GM18498 (cell line): ENCODE measurements around the gene RNU7-1.

Source experiments
- ATAC-seq: cut with Tn5 transposase; IDR thresholded peaks from one replicate; pipeline ENCODE4 v1.9.1; 2021; ENCODE audit warnings: mild to moderate bottlenecking, moderate library complexity; ENCODE audit not compliant: unreplicated experiment

The RNU7-1 gene

DNA sequence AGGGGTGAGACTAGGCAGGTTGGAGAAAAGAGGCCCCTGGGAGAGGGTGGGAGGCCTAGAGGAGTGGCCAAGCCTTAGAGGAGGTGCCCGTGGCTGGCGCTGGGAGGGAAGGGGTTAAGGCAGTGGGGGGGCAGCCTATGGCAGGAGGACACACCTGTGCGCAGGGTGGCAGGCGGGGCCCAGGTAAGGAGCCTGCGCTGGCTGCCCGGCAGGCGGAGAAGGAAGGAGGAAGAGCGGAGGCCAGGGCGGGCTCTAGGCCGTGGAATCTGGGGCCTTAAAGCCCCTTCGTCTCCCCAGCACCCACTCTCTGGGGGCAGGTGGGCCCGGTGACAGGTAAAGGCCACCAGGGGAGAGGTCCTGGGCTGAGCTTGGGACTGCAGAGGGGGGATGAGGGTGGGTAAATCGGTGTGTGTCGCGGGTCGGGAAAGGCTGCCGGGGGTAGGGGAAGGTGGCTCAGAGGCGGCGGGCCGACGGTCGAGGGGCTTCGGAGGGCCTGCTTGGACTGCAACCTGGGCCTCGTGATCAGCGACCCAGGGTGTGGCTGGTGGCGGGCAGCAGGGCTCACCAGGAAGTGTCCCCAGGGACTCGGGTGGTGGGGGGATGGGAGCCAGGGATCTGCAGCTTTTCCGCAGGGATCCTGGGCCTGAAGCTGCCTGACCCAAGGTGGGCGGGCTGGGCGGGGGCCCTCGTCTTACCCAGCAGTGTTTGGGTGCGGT is 19.6 kb downstream of the RNU7-1 start:
- ATAC-seq, result no peak

DNA sequence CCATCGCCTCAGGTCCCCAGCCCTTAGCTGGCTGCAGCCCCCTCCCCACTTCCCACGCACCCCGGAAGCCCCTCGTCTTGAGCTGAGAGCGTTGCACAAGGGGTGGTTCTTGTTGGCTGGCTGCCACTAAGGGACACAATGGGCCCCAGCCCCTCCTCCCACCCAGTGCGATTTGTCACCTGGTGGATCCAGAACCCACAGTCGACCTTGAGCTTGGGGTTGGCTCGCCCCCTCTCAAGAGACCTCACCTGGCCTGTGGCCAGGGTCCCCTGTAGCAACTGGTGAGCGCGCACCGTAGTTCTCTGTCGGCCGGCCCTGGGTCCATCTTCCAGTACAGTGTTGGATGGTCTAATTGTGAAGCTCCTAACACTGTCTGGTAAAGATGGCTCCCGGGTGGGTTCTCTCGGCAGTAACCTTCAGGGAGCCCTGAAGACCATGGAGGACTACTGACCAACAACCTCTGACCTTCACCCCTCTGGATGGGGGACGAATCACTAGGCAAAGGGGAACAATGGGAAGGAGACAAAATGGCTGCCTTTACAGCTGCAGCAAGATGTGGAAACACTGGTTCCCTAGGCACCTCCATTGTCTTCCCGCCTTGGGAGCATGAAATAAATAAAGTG is 20.3 kb downstream of the RNU7-1 start:
- ATAC-seq, result no peak

DNA sequence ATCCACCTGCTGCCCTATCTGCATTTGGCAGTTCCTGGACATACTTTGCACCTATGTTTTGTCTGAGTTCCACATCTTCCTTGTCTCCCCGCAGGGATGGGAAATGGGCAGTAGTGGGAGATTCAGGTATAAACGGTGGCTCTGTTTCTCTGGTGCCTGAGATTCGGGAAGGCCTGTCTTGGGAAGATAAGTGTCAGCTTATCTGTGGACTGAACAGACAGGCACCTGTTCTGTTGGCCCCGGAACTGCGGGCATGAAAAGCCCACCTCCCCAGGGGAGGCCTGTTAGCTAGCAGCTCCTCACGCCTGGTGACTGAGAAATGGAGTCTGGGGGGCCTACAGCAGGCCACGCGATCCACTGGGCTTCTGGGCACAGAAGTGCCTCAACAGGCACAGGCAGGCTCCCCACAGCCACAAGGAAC is 21.0 kb downstream of the RNU7-1 start:
- no peak for ATAC-seq

DNA sequence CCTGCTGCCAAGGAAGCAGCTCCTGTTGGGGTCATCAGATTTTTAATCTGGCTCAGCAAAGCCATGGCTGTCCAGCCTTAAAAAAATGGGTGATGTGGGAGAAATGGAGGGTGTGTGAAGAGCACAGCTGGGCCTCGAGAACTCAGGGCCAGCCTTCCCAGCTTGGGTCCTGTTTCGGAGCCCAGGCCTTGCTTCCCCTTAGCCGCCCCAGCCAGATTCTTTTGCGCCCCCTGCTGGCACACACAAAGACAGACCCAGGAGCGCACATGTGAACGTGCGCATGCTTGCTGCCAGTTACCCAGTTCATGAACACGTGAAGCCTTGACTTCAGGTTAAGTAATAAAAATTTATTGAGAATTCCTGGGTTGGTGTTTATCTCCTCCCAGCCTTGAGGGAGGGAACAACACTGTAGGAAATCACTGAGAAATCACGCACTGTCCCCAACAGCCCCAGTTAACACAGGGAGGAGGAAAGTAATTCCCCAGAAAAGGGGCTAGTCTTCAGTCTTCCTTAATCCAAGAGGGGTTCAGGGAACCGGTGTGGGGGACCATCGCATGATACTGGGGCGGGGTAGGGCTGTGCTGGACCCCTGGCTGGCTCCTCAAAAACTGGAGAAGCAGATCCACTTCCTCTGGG is 21.5 kb downstream of the RNU7-1 start:
- ATAC-seq, result peak; percentile 44

DNA sequence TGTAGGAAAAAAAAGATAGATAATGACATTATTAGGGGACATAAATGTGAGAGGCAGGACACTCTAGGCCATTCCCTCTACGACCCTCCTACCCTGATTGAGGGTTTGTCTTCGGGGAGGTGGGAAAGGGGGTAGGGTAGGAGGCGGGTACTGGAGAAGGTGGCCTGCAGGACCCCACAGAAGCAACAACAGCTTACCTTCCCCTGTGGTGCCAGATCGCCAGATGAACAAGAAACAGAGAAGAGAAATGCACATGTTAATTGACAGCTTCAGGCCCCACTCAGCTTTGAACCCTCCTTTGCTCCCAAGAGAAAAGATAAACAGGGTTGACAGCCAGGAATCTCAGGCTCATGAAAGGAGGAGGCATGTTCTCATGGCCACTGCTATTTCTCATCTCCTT is 22.1 kb downstream of the RNU7-1 start:
- no peak for ATAC-seq

DNA sequence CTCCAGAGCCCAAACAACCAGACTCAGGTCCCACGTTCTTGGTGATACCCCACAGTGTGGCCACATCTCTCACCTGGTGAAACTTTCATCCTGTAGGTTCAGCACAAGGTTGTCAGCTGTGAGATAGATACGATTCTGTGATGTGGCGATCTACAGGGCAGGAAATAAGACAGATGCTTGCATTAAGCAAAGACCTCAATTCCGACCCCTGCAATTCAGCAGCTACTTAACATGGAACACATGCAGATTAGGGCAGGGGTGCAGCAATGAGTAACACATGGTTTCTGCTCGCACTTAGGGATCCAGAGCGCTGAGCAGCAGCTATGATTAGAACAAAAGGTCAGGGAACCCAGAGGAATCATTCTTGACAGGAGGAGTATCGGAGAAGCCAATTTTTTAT is 22.7 kb downstream of the RNU7-1 start:
- no peak for ATAC-seq

DNA sequence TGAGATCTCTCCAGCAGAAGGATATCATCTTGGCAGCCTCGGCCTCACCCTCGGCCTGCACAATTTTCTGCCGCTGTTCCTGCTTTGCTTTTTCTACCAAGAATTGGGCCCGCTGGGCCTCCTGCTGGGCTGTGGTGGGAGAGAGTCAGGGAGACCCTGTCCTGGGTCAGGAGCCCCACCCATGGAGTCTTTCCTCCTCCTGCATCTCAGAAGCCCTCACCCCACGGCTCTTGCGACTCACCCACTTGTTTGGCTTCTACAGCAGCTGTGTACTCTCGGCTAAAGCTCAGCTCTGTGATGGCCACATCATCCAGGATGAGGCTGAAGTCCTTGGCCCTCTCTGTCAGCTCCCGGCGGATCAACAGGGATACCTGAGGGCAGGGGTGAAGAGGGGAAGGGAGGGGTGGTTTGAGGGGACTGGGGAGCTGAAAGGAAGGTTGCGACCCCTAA is 24.1 kb downstream of the RNU7-1 start:
- ATAC-seq, result no peak

DNA sequence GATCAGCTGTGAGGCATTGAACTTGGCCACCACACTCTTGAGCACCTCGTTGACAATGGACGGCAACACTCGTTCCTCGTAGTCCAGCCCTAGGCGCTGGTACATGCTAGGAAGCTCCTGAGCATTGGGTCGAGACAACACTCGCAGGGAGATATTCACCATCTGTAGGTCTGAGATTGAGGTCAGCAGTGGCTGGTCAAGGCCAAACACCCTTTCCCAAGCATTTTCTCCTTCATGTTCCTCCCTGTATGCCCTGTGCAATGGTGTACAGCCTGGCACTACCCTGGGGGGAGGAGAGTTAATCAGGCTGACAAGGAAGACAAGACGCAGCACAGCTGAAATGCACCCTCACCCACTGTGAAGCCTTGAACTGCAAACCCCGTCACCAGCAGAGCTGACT is 24.8 kb downstream of the RNU7-1 start:
- no peak for ATAC-seq

DNA sequence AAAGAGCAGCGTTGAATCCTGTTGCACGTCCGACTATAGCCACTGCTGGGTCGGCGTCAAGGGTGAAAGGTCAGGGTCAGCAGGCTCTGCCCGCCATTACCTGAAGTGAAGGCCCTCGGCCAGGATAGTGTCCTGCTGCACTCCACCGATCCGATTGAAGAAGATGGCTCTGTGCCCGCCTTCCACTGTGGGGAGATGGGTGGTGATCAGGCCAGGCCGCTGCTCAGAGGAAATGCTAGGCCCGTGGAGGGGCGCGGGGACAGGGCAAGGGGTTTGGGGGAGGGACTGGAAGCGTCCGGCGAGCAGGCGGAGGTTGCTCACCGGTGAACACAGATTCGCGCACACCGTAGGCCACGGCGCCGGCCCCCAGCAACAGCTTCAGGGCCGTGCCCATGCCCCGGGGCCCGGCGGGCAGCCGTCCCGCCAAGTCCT is 26.5 kb downstream of the RNU7-1 start:
- ATAC-seq, result no peak

DNA sequence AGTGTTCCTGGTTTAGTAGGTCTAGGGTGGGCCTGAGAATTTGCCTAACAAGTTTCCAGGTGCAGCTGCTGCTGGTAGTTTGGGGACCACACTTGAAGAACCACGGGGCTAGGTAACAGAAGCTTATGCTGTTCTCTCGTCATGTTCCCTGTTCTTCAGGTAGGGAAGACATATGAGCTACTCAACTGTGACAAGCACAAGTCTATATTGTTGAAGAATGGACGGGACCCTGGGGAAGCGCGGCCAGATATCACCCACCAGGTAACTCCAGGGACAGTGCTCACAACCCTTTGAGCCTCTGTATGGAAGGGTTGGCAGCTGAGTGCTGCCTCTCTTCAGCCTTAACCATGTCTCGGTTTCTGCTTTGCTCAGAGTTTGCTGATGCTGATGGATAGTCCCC is 30.6 kb downstream of the RNU7-1 start:
- no peak for ATAC-seq

DNA sequence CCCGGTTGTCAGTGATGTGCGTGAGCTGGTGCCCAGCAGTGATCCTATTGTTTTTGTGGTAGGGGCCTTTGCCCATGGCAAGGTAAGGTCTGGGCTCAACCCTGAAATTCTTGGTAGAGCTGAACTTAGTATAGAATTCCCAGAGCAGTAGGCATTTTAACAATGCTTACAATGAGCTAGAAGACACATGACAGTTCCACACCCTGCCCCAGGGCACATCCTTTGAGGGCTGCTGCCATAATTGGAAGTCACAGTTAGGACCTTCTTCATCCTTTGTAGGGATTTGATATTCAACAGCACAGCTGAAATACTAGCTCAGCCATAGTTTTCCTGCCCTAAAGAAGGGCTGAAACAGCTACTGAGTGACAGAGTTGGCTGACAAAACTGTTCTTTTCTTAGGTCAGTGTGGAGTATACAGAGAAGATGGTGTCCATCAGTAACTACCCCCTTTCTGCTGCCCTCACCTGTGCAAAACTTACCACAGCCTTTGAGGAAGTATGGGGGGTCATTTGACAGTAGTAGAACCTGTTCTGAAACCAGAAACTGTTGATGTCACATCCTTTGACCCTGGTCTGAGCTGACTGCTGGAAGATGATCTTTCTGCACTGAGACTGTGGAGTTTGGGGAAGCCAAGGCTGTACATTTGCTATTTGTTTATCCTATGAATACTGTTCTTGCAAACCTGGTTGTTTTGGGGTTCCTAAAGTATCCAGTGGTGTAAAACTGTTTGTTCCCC is 31.8 kb downstream of the RNU7-1 start:
- no peak for ATAC-seq

DNA sequence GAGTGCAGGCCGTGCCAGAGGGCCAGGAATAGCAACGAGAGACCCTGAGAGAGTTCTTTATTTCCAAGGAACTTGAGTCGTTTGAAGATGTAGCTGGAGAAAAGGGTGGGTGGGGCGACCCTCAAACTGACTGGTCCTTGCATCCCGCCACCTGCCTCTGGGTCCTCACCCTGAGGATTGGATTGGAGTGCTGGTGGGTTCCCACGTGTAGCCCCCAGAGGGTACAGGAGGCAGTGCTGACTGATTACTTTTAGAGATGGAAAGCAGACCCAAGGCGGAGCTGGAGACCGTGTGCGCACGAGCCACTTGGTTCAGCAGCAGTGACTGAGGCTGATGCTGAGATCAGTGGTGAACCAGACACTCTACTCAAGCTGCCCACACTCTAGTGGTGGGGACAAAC is 34.0 kb downstream of the RNU7-1 start:
- ATAC-seq, result no peak

DNA sequence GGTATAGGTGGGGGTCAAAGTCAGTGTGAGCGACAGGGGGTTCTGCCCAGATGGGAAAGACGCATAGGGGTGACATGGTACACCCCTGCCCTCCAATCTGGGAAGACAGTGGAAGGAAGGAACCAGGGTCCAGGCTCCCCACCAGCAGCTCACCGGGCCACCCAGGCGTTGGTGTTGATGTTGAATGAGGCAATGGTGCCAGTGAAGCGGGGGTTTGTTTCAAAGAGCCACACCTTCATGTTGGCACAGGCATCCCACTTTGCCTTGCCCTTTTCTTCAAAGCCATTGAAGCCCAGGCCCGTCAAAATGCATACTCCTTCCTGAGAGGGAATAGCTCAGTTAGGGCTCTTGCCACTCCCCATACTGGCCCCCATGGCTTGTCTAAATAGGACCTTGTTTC is 34.6 kb downstream of the RNU7-1 start:
- ATAC-seq, result no peak

DNA sequence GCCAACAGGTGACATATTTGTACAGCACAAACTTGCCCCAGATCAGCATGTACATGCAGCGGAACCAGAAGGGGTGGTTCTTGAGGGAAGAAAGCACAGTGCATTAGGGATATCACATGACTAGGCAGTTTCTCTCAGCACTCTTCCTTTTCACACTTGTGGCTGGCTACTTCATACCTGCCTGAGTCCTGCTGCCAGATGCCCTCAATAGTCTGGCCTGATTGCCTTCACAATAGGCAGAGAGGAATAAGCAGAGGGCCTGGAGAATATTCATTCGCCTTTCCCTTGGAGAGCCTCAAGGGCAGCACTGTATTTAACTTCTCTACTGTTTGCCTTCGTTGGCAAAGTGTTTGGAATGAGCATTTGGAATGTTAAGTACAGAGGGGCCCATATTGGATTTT is 35.0 kb downstream of the RNU7-1 start:
- no peak for ATAC-seq

DNA sequence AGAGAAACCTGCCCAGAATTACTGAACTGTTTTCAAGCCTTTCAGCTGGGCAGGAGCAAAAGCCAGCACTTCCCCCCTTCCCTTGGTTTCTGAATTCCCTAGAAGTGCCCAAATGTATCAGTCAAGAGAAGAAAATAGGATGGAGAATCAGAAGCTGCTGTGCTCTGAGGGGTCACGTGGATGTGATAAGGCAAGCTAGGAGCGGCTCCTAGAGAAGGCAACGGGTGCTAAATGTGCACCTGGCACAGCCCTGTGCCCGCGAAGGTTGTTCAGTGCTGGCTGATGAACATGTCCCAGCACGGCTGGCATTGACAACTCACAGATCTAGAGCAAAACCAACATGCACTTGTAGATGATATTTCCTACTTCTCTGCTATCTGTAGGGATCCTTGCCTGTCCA is 35.4 kb downstream of the RNU7-1 start:
- no peak for ATAC-seq

DNA sequence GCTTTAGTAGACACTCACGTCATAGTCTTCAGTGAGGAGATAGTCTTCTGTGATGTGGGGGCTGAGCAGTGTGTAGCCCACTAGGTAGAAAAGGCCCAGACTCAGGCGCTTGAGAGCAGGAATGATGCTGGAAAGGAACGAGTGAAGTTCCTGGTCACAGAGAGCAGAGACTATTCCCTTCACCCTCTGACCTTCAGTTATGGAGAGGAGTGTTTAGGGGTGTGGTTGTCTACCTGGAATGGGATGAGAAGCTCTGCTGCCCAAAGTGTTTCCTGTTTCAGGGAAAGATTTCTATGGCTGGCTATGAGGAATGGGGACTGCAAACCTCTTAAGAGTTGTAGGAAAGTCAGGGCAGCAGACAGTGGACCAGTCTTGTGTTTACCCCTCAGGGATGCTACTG is 35.8 kb downstream of the RNU7-1 start:
- ATAC-seq, result no peak

DNA sequence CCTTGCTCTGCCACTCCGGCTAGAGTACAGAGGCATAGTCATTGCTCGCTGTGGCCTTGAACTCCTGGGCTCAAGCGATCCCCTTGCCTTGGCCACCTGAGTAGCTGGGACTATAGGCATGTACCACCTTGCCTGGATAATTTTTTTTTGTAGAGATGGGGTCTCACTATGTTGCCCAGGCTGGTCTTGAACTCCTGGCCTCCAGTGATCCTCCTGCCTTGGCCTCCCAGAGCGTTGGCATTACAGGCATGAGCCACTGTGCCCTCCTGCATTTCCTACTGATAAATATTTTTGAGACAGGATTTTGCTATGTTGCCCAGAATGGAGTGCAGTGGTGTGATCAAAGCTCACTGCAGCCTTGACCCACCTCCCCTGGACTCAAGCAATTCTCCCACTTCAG is 36.5 kb downstream of the RNU7-1 start:
- no peak for ATAC-seq

DNA sequence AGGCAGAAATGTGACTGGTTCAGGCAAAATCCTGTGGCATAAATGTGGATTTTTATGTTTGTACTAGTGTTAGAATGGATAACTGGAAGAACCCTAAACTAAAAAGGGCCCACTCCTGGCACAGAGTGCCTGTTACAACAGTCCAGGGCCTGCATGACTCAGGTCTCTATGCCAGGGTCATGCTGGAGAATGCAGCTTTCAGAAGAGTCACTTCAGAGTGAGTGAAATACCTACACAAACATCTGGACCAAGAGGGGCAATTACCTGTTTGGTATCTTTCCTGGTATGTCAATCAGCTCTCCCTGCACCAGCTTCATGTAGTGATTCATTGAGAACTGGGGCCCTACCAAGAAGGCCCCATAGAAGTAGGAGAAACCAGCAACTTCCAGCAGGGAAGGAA is 37.1 kb downstream of the RNU7-1 start:
- ATAC-seq, result no peak

DNA sequence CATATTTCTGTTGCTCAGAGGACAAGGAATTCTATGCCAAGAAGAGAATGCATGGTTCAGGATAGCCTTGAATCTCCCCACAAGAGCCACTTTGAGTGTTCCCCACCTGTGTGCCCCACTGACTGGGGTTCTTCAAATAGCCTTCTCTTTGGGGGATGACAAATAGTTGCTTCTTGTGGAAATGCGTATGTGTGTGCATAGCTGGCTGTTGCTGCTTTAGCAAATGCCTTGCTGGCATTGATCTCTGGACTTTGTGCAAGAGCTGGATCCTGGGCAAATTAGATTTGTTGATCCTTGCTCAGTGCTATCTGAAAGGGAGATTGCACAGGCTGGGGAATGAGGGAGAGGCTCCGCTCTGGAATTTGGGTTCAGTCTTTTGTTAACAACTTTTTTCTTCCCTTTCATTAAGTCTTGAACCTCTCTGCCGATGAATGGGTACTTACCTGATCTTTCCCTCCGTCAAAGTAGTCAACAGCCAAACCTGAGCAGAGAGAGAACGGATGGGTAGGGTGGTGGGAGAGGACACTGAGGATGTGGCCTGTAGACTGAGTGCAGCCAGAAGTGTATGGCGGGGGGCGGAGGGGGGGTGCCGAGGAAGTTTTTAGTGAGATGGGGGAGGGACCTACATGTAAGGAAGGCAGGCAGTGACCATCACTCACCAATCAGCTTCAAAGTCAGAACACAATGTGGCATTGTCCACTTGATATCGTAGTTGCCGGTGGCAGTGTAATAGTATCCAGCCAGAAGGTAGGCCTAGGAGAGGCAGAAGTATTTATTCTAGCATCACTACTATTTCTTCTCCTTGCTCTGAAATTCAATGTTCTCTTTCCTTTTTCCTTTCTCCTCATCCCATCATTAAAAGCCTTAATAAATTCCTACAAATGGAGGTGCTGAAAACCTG is 37.8 kb downstream of the RNU7-1 start:
- ATAC-seq, result no peak

DNA sequence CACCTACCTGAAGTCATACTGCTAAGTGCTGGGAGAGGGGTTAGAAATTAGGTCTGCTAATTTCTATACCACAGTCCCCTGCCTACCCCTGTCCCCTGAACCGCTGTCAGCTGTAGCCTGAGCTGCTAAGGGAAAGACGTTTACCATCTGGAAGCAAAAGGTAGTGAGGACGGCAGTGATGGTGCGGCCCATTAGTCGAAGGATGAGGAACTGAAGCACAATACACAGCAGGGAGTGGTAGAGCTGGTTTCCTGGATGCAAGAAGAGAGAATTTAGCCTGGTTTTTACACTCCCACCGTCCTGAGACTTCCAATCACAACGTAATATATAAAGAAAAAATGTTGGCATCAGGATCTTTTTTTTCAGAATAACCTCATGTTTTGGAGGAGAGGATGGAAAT is 38.9 kb downstream of the RNU7-1 start:
- no peak for ATAC-seq
